Measurements from ENCODE around the gene MT1A. TPM values are rescaled to one million over a fixed set of nuclear protein-coding genes. Genes with fewer than 3 reads are reported as not detected.

MT1A gene
- total RNA-seq, 2 experiments from 2014 or later: not detected

GRCh38 chr16:56632156-56632847 lies 6.2 kb upstream of the MT1A start, which contains the start of gene MT1M:
Gene MT1M (plus strand): TSS chr16:56632659. CDS start chr16:56632732, 73 bp downstream.
- TF ChIP-seq CTCF (IDR thresholded peaks at IDR 0.05): no peak
- peak within 1 kb of the TSS; percentile 58 for H3K4me3 Mint-ChIP-seq
- H3K27ac Mint-ChIP-seq: no peak within 1 kb of the TSS
- peaks cover 17% of the 10 kb centered on the region for H3K4me1 Mint-ChIP-seq (ENCODE audit: low read depth)
- peaks cover 60% of the 10 kb centered on the region for H3K27me3 Mint-ChIP-seq
- ATAC-seq: peak; percentile 52
- ChIA-PET CTCF (interaction anchor here (2.2 kb wide), 1 partner anchor 10 kb away, joined by 8 read pairs; no protein-coding TSS in a partner anchor), POLR2A (interaction anchor here (0.6 to 0.7 kb wide), 2 partner anchors 12 to 30 kb away, joined by 3 read pairs; no protein-coding TSS in a partner anchor)
- no peaks in the 10 kb centered on the region for H3K36me3 Mint-ChIP-seq (ENCODE audit: low read depth)
- intact Hi-C loops (cut with micrococcal nuclease): no loop called here
- no peak for DNase-seq
- no peaks in the 10 kb centered on the region for H3K9me3 Mint-ChIP-seq

- TF ChIP-seq CTCF (IDR thresholded peaks at IDR 0.05): no peak
- intact Hi-C loops (cut with micrococcal nuclease): no loop called here
- no peak for ATAC-seq
- Mint-ChIP-seq H3K4me1 (ENCODE audit: low read depth) (peaks cover 20% of the 10 kb centered on the region), H3K27ac (no peak overlapping the region), H3K36me3 (ENCODE audit: low read depth) (no peaks in the 10 kb centered on the region), H3K9me3 (no peaks in the 10 kb centered on the region), H3K27me3 (peaks cover 66% of the 10 kb centered on the region), H3K4me3 (peak overlapping the region; percentile 38)
- POLR2A ChIA-PET: interaction anchor here (0.6 to 0.7 kb wide), 2 partner anchors 12 to 29 kb away, joined by 3 read pairs; no protein-coding TSS in a partner anchor
- CTCF ChIA-PET: no interaction called here
- no peak for DNase-seq
Observed at GRCh38 chr16:56632848-56633365, 5.6 kb upstream of the MT1A start.

DNA sequence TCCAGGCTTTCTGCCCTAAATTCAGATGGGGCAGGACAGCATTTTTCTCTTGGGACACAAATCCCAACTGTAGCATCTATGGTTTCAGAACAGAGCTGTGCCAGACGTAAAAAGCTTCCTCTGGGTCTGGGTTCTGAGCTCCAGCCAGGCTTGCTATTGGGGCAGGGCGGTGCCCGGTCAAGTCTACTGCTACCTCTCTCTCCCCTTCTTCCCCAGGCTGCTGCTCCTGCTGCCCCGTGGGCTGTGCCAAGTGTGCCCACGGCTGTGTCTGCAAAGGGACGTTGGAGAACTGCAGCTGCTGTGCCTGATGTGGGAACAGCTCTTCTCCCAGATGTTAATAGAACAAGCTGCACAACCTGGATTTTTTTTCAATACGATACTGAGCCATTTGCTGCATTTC lies 4.9 kb upstream of the MT1A start:
- ATAC-seq: no peak

DNA sequence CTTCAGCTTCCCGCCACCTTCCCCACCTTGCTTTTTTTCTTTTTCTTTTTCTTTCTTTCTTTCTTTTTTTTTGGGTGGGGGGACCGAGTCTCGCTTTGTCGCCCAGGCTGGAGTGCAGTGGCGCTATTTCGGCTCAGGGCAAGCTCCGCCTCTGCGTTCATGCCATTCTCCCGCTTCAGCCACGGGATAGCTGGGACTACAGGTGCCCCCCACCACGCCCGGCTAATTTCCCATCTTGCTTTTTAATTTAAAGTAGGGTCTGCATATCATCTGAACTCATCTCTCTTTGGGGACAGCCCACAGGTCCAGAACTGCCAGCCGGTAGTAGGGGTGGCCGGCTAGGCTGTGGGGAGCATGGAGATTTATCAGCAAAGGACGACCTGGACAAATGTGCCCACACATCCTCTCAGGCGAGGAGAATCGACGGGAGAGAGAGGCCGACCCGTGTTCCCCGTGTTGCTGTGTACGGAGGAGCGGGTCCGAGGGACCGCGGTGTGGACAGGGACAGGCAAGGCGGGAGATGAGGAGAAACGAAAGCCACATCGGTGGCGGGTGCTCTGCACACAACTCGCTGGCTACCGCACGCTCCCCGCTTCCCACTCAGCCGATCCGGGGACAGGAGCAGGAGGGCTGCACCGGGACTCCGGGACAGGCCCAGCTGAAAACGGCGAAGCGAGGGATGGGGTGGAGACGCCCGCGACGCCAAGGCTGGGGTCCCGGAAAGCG lies 3.6 kb upstream of the MT1A start:
- no peak for DNase-seq
- Mint-ChIP-seq H3K36me3 (ENCODE audit: low read depth) (no peaks in the 10 kb centered on the region), H3K27ac (no peak overlapping the region), H3K4me3 (peak overlapping the region; percentile 39), H3K9me3 (no peaks in the 10 kb centered on the region), H3K27me3 (peaks cover 79% of the 10 kb centered on the region), H3K4me1 (ENCODE audit: low read depth) (peaks cover 23% of the 10 kb centered on the region)
- CTCF ChIA-PET: interaction anchor here (1.0 kb wide), 1 partner anchor 13 kb away, joined by 3 read pairs; no protein-coding TSS in a partner anchor
- intact Hi-C loops (cut with micrococcal nuclease): no loop called here
- TF ChIP-seq CTCF (IDR thresholded peaks at IDR 0.05): no peak
- POLR2A ChIA-PET: no interaction called here
- no peak for ATAC-seq

More for the DNA sequence above, 4.9 kb upstream of the MT1A start:
- Mint-ChIP-seq H3K4me1 (ENCODE audit: low read depth) (peaks cover 23% of the 10 kb centered on the region), H3K9me3 (no peaks in the 10 kb centered on the region), H3K36me3 (ENCODE audit: low read depth) (no peaks in the 10 kb centered on the region), H3K27ac (no peak overlapping the region), H3K4me3 (no peak overlapping the region), H3K27me3 (peaks cover 68% of the 10 kb centered on the region)
- DNase-seq: no peak
- CTCF ChIA-PET: interaction anchor here (1.0 kb wide), 1 partner anchor 15 kb away, joined by 3 read pairs; no protein-coding TSS in a partner anchor
- POLR2A ChIA-PET: no interaction called here
- intact Hi-C loops (cut with micrococcal nuclease): no loop called here
- no peak for TF ChIP-seq CTCF (IDR thresholded peaks at IDR 0.05)
